GM18868 (cell line): ENCODE results near the gene SORBS1.

Experiments
- ATAC-seq: cut with Tn5 transposase; IDR thresholded peaks from one replicate; pipeline ENCODE4 v1.9.1; 2021; ENCODE audit warnings: mild to moderate bottlenecking, moderate library complexity; ENCODE audit not compliant: unreplicated experiment

SORBS1 gene

GRCh38 chr10:95416270-95416669 is 144.9 kb downstream of the SORBS1 start:
- no peak for ATAC-seq

GRCh38 chr10:95415621-95416031 is 145.5 kb downstream of the SORBS1 start:
- no peak for ATAC-seq

- ATAC-seq = no peak
These were observed 146.2 kb downstream of the SORBS1 start for GRCh38 chr10:95414844-95415485.

- ATAC-seq = no peak
These were observed 146.9 kb downstream of the SORBS1 start for GRCh38 chr10:95414016-95414830.

GRCh38 chr10:95413588-95413987 is 147.6 kb downstream of the SORBS1 start:
- ATAC-seq = no peak

GRCh38 chr10:95411635-95412034 is 149.5 kb downstream of the SORBS1 start:
- no peak for ATAC-seq

GRCh38 chr10:95408983-95409873 is 151.9 kb downstream of the SORBS1 start:
- no peak for ATAC-seq

GRCh38 chr10:95408148-95408960 is 152.8 kb downstream of the SORBS1 start:
- no peak for ATAC-seq

- no peak for ATAC-seq
These were observed 153.6 kb downstream of the SORBS1 start for GRCh38 chr10:95407546-95407945.

GRCh38 chr10:95406651-95407280 is 154.4 kb downstream of the SORBS1 start:
- no peak for ATAC-seq

- ATAC-seq = no peak
These were observed 155.5 kb downstream of the SORBS1 start for GRCh38 chr10:95405655-95406054.

- no peak for ATAC-seq
These were observed 156.3 kb downstream of the SORBS1 start for GRCh38 chr10:95404864-95405263.

- ATAC-seq = no peak
These were observed 156.7 kb downstream of the SORBS1 start for GRCh38 chr10:95404462-95404858.

GRCh38 chr10:95403700-95404461 is 157.3 kb downstream of the SORBS1 start:
- ATAC-seq = no peak

GRCh38 chr10:95401704-95402469 is 159.3 kb downstream of the SORBS1 start:
- ATAC-seq = no peak

GRCh38 chr10:95400787-95401186 is 160.4 kb downstream of the SORBS1 start:
- no peak for ATAC-seq

GRCh38 chr10:95399183-95399582 is 162.0 kb downstream of the SORBS1 start:
- ATAC-seq = no peak

GRCh38 chr10:95397747-95398146 is 163.4 kb downstream of the SORBS1 start:
- no peak for ATAC-seq
